ENCODE results near the gene CDK5RAP2.
A peak's percentile ranks its signal among the peaks of the same experiment; 100 is the strongest.

CDK5RAP2 gene

GRCh38 chr9:120621941-120622340 lies 42.0 kb upstream of the CDK5RAP2 start:
- TF ChIP-seq ZFX (IDR thresholded peaks at IDR 0.05): no peak
- TF ChIP-seq CTCF (conservative IDR thresholded peaks at IDR 0.05): no peak
- H3K27ac ChIP-seq: no peak overlapping the region

- TF ChIP-seq CTCF (conservative IDR thresholded peaks at IDR 0.05) (peak; percentile 96), ZFX (IDR thresholded peaks at IDR 0.05) (no peak)
- no peak overlapping the region for H3K27ac ChIP-seq
These were observed 40.0 kb upstream of the CDK5RAP2 start for GRCh38 chr9:120619751-120620655.

GRCh38 chr9:120616966-120617935 lies 37.3 kb upstream of the CDK5RAP2 start:
- TF ChIP-seq ZFX (IDR thresholded peaks at IDR 0.05): no peak
- TF ChIP-seq CTCF (conservative IDR thresholded peaks at IDR 0.05): no peak
- H3K27ac ChIP-seq: no peak overlapping the region

- TF ChIP-seq ZFX (IDR thresholded peaks at IDR 0.05): no peak
- peak; percentile 49 for TF ChIP-seq CTCF (conservative IDR thresholded peaks at IDR 0.05)
- H3K27ac ChIP-seq: no peak overlapping the region
These were observed 32.3 kb upstream of the CDK5RAP2 start for GRCh38 chr9:120612218-120612617.

GRCh38 chr9:120611690-120612068 lies 31.7 kb upstream of the CDK5RAP2 start:
- TF ChIP-seq CTCF (conservative IDR thresholded peaks at IDR 0.05): no peak
- TF ChIP-seq ZFX (IDR thresholded peaks at IDR 0.05): no peak
- no peak overlapping the region for H3K27ac ChIP-seq

- no peak overlapping the region for H3K27ac ChIP-seq
- TF ChIP-seq ZFX (IDR thresholded peaks at IDR 0.05) (no peak), CTCF (conservative IDR thresholded peaks at IDR 0.05) (peak; percentile 50)
These were observed 31.2 kb upstream of the CDK5RAP2 start for GRCh38 chr9:120610975-120611689.

Data from C4-2B (cell line).